Stimulated activated CD8-positive, alpha-beta memory T cell treated with anti-CD3 and anti-CD28 coated beads, Interleukin-7, amount 100 ng/mL, for 4 hours (primary cell): ENCODE results near the gene RAI1.

Experiments used
- DNase-seq, 2 donors: peaks; one replicate each; pipeline ENCODE4 v3.0.0-alpha.2; 2020; ENCODE audit warnings: low read depth in 2 of 2

The RAI1 gene

GRCh38 chr17:17698371-17698770, 17.1 kb downstream of the RAI1 start:
- no peak for DNase-seq

- no peak for DNase-seq
Measured at GRCh38 chr17:17698869-17699351, 17.7 kb downstream of the RAI1 start.

GRCh38 chr17:17699491-17699890, 18.2 kb downstream of the RAI1 start:
- DNase-seq: no peak

- no peak for DNase-seq
Measured at GRCh38 chr17:17700251-17700969, 19.2 kb downstream of the RAI1 start.

GRCh38 chr17:17701112-17701511, 19.9 kb downstream of the RAI1 start:
- DNase-seq: no peak

- no peak for DNase-seq
Measured at GRCh38 chr17:17701658-17702057, 20.4 kb downstream of the RAI1 start.

GRCh38 chr17:17702449-17703139, 21.3 kb downstream of the RAI1 start:
- DNase-seq: no peak

- DNase-seq: no peak
Measured at GRCh38 chr17:17703140-17703919, 22.1 kb downstream of the RAI1 start.

- DNase-seq: no peak
Measured at GRCh38 chr17:17704931-17705330, 23.7 kb downstream of the RAI1 start.

- DNase-seq: no peak
Measured at GRCh38 chr17:17706140-17707060, 25.1 kb downstream of the RAI1 start.

- DNase-seq: no peak
Measured at GRCh38 chr17:17708295-17708694, 27.0 kb downstream of the RAI1 start.

GRCh38 chr17:17708816-17709215, 27.6 kb downstream of the RAI1 start:
- DNase-seq: no peak

GRCh38 chr17:17709815-17710321, 28.6 kb downstream of the RAI1 start:
- no peak for DNase-seq

GRCh38 chr17:17710355-17710727, 29.1 kb downstream of the RAI1 start:
- no peak for DNase-seq

- DNase-seq: no peak
Measured at GRCh38 chr17:17710728-17711541, 29.7 kb downstream of the RAI1 start.

GRCh38 chr17:17711641-17712162, 30.4 kb downstream of the RAI1 start:
- no peak for DNase-seq

- DNase-seq: no peak
Measured at GRCh38 chr17:17712268-17712924, 31.1 kb downstream of the RAI1 start.

GRCh38 chr17:17713839-17714238, 32.6 kb downstream of the RAI1 start:
- DNase-seq: no peak

- DNase-seq: no peak
Measured at GRCh38 chr17:17714261-17714866, 33.1 kb downstream of the RAI1 start.
